Esophagus mucosa (tissue), 1 donor: ENCODE results near the gene EXOSC5. TPM values are rescaled to one million over a fixed set of nuclear protein-coding genes. Genes with fewer than 3 reads are reported as not detected.
A peak's percentile ranks its signal among the peaks of the same experiment; 100 is the strongest.
"Not testable (repeated sequence)": the region's sequence is repeated elsewhere in the genome, so short reads cannot be mapped to it uniquely, and the experiment has no call there.

Experiments used
- ATAC-seq: fragments of 200-7000 bp; cut with Tn5 transposase; one replicate; pipeline ENCODE4 v1.9.1; 2020
- total RNA-seq: library from RNA; stranded (reverse); gene quantifications from one replicate; pipeline ENCODE4 v1.2.4, GENCODE V29; 2023
- donor health status: DM: yes; HTN: yes; CAD: no.

EXOSC5 gene
- total RNA-seq, 1 donor from 2014 or later, result 15.7 TPM

- ATAC-seq, result peak; percentile 24
Measured at GRCh38 chr19:41405776-41406175, 8.6 kb upstream of the EXOSC5 start.

- no peak for ATAC-seq
Measured at GRCh38 chr19:41403181-41403970, 6.2 kb upstream of the EXOSC5 start.

GRCh38 chr19:41402010-41402409 is 4.9 kb upstream of the EXOSC5 start:
- ATAC-seq, result no peak

- ATAC-seq, result peak; percentile 2
Measured at GRCh38 chr19:41401483-41401882, 4.3 kb upstream of the EXOSC5 start.

- ATAC-seq, result no peak
Measured at GRCh38 chr19:41399525-41399924, 2.4 kb upstream of the EXOSC5 start.

- peak; percentile 1 for ATAC-seq
Measured at GRCh38 chr19:41399091-41399490, 1.9 kb upstream of the EXOSC5 start.

GRCh38 chr19:41398598-41398997 is 1.4 kb upstream of the EXOSC5 start:
- no peak for ATAC-seq

GRCh38 chr19:41398050-41398418 is 875 bp upstream of the EXOSC5 start:
- ATAC-seq, result no peak

- ATAC-seq, result no peak
Measured at GRCh38 chr19:41395355-41395754, 1.8 kb downstream of the EXOSC5 start.

- no peak for ATAC-seq
Measured at GRCh38 chr19:41392775-41393174, 4.4 kb downstream of the EXOSC5 start.

GRCh38 chr19:41391618-41392017 is 5.5 kb downstream of the EXOSC5 start:
- no peak for ATAC-seq

GRCh38 chr19:41386442-41386841 is 10.7 kb downstream of the EXOSC5 start:
- peak; percentile 74 for ATAC-seq

- no peak for ATAC-seq
Measured at GRCh38 chr19:41384351-41384750, 12.8 kb downstream of the EXOSC5 start.

- ATAC-seq, result not testable (repeated sequence)
Measured at GRCh38 chr19:41381536-41381935, 15.6 kb downstream of the EXOSC5 start.

- ATAC-seq, result no peak
Measured at GRCh38 chr19:41377977-41378709, 19.0 kb downstream of the EXOSC5 start.

GRCh38 chr19:41376998-41377365 is 20.2 kb downstream of the EXOSC5 start:
- ATAC-seq, result peak; percentile 68

- peak; percentile 21 for ATAC-seq
Measured at GRCh38 chr19:41376241-41376997, 20.7 kb downstream of the EXOSC5 start, which contains the start of gene TMEM91. Gene TMEM91, plus strand, starts transcription at chr19:41376533. Its CDS starts 1,777 bp downstream, at chr19:41378310.

GRCh38 chr19:41373993-41374392 is 23.2 kb downstream of the EXOSC5 start:
- ATAC-seq, result no peak

GRCh38 chr19:41372501-41372900 is 24.7 kb downstream of the EXOSC5 start:
- ATAC-seq, result no peak

- no peak for ATAC-seq
Measured at GRCh38 chr19:41371541-41371940, 25.6 kb downstream of the EXOSC5 start.

- not testable (repeated sequence) for ATAC-seq
Measured at GRCh38 chr19:41371119-41371518, 26.0 kb downstream of the EXOSC5 start.

GRCh38 chr19:41369769-41370168 is 27.4 kb downstream of the EXOSC5 start:
- no peak for ATAC-seq

GRCh38 chr19:41367848-41368301 is 29.3 kb downstream of the EXOSC5 start:
- ATAC-seq, result no peak
